ENCODE data around the gene CNTFR.

CNTFR gene

GRCh38 chr9:34590381-34591247 lies 1.1 kb upstream of the CNTFR start:
- no peak for DNase-seq (ENCODE audit: low spot score)

- DNase-seq (ENCODE audit: low spot score), result no peak
Measured at GRCh38 chr9:34588671-34589635, 571 bp downstream of the CNTFR start.

- no peak for DNase-seq (ENCODE audit: low spot score)
Measured at GRCh38 chr9:34587271-34587670, 2.3 kb downstream of the CNTFR start.

- no peak for DNase-seq (ENCODE audit: low spot score)
Measured at GRCh38 chr9:34585946-34586669, 3.4 kb downstream of the CNTFR start.

GRCh38 chr9:34584970-34585369 lies 4.6 kb downstream of the CNTFR start:
- DNase-seq (ENCODE audit: low spot score), result no peak

- DNase-seq (ENCODE audit: low spot score), result no peak
Measured at GRCh38 chr9:34582787-34583186, 6.7 kb downstream of the CNTFR start.

GRCh38 chr9:34581318-34581717 lies 8.2 kb downstream of the CNTFR start:
- DNase-seq (ENCODE audit: low spot score), result no peak

GRCh38 chr9:34580358-34580757 lies 9.2 kb downstream of the CNTFR start:
- DNase-seq (ENCODE audit: low spot score), result no peak

GRCh38 chr9:34579808-34580163 lies 9.7 kb downstream of the CNTFR start:
- DNase-seq (ENCODE audit: low spot score), result no peak

- DNase-seq (ENCODE audit: low spot score), result no peak
Measured at GRCh38 chr9:34579104-34579807, 10.3 kb downstream of the CNTFR start.

- no peak for DNase-seq (ENCODE audit: low spot score)
Measured at GRCh38 chr9:34578241-34579103, 11.1 kb downstream of the CNTFR start.

GRCh38 chr9:34577400-34578240 lies 11.9 kb downstream of the CNTFR start:
- DNase-seq (ENCODE audit: low spot score), result no peak

- DNase-seq (ENCODE audit: low spot score), result no peak
Measured at GRCh38 chr9:34576597-34577399, 12.7 kb downstream of the CNTFR start.

- DNase-seq (ENCODE audit: low spot score), result no peak
Measured at GRCh38 chr9:34575862-34576596, 13.5 kb downstream of the CNTFR start.

- no peak for DNase-seq (ENCODE audit: low spot score)
Measured at GRCh38 chr9:34575241-34575640, 14.3 kb downstream of the CNTFR start.

- no peak for DNase-seq (ENCODE audit: low spot score)
Measured at GRCh38 chr9:34574571-34574970, 15.0 kb downstream of the CNTFR start.

GRCh38 chr9:34573599-34574325 lies 15.8 kb downstream of the CNTFR start:
- DNase-seq (ENCODE audit: low spot score), result no peak
